GM21447 (cell line): ENCODE data around the gene KIAA1549.

Experiments used
- ATAC-seq: cut with Tn5 transposase; IDR thresholded peaks from one replicate; pipeline ENCODE4 v1.9.1; 2021; ENCODE audit not compliant: unreplicated experiment

KIAA1549 gene

DNA sequence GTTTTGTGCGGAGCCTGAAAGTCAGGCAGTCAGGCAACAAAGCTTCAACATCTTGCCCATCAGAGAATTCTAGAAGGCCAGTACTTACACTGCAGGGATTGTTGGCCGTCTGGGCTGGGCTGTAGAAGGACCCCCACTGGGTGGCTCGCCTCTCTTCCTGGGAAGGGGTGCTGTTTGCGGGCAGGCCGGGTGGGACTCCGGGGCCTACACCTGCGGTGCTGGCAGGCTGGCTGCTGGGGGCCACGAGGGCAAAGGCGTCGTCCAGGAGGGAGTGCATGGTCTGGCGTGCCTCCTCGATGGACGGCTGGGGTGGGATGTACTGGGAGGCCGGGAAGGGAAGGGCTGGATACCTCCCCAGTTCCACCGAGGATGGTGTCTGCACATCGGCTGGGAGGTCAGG, 120.1 kb downstream of the KIAA1549 start:
- ATAC-seq = no peak

DNA sequence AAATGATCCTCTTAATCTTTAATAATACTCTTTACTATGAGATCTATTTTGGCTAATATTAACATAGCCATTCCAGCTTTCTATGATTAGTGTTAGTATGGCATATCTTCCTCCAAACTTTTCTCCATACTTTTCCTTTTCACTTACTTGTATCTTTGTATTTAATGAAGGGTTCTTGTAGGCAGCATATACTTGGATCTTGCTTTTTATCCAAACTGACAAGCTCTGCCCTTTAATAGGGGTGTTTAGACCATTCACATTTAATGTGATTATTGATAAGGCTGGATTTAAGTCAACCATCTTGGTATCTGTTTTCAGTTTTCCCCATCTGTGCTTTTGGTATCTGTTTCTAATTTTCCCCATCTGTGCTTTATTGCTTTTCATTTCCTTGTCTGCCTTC, 123.5 kb downstream of the KIAA1549 start:
- ATAC-seq = no peak

DNA sequence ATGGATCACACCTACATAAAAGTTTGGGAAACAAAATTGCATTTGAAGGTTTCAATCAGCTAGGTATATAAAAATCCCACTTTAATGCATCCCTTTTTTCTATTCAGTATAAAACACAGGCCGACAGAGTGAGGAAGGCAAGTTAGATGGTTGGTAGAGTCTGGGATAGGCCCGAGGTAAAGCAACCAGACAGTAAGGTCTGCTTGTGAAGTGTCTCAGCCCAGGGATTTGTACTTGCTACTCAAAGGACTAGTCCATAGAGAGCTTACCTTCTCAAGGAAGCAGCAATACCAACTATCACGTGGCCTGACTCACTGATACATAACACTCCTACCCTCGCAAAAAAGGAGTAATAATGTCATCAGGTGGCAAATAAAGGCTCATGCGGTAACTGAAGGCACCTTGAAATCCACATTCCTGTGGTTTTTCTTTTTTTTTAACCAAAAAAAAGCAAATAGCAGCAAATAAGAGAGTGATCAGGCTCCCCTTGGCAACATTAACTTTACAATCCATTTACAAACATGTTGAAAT, 127.0 kb downstream of the KIAA1549 start:
- ATAC-seq = no peak

DNA sequence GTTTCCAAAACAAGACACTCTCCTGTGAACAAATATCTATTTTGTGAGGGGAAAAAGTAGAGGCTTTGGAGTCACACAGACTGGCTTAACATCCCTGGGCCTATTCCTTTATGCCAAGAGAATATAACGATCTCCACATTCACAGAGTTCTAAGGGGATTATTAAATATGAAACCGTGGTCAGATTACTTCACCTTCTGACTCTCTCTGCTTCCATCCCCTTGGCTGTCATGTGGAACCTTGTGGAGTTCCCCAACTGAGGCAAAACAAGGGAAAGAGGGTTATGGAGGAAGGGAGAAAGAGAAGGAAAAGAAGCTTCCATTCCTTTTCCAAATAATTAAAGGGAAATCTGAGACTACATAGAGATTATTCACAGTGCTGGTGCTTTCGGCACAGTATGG, 127.7 kb downstream of the KIAA1549 start:
- no peak for ATAC-seq

DNA sequence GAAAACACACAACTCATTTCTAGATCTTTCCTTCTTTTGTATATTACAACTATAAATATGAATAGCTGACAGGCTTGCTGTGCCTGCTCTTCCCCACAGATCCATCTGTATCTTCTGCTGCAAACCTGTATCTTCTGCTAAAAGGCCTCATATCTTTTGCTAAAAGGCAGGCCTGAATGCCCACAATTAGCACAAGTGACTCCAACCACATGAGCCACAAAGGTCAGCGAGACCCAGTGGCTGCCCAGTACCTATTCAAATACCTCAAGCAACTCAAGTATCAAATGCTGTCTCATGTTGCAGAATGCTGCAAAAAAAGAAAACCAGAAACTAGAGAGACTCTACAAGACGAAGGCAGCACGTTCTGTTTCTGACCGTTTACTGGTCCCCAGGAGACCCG, 128.7 kb downstream of the KIAA1549 start:
- no peak for ATAC-seq

DNA sequence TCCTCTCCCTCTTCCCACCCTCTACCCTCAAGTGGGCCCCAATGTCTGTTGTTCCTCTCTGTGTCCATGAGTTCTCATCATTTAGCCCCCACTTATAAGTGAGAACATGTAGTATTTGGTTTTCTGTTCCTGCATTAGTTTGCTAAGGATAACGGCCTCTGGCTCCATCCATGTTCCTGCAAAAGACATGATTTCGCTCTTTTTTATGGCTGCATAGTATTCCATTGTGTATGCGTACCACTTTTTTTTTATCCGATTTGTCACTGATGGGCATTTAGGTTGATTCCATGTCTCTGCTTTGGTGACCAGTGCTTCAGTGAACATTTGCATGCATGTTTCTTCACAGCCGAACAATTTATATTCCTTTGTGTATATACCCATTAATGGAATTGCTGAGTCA, 131.5 kb downstream of the KIAA1549 start:
- ATAC-seq = no peak

DNA sequence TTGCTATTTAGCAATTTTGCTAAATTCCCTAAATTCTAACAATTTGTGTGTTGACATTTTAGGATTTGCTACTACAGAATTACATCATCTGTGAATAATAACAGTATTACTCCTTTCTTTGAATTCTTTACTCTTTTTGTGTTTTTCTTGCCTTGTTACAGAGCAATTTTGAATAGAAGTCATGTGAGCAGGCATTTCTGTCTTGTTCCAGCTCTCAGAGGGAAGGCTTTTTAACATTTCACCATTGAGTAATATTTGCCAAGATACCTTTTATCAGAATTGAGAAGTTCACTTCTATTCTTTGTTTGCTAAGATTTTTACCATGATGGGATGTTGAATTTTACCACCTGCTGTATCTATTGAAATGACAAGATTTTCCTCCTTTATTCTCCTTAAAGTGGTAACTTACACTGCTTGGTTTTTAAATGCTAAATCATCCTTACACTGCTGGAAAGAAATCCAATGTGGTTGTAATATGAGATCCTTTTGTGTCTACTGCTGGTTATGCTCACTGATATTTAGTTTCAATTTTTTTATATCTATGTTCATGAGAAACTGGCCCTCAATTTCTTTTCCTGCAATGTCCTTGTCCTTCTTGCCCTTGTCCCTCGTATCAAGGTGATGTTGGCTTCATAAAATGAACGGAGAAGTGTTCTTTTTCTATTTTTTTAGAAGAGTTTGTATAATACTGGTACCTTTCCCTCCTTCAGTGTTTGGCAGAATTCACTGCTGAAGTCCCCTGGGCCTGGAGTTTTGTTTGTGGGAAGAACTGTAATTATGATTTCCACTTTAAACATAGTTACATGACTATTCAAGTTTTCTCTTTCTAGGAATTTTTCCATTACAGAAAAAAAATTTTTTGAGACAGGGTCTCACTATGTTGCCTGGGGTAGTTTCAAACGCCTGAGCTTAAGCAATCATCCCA, 132.9 kb downstream of the KIAA1549 start:
- no peak for ATAC-seq

DNA sequence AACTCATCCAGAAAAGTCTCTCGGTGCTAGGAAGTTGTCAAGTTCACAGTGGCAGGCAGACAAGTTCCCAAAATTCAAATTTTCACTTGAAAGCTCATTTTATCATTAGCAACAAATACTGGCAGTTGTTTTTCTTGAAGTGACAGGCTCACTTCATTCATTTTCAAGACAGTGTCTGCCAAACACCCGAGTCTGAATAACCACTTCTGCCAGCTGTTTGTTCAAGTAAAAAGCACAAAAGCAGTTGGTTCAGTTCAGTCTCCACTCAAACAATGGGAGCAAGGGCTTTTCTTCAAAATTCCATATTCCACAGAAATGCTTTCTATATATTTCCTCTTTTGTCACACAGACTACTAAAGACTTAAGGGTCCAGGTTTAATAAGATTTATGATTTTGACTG, 135.5 kb downstream of the KIAA1549 start:
- no peak for ATAC-seq

DNA sequence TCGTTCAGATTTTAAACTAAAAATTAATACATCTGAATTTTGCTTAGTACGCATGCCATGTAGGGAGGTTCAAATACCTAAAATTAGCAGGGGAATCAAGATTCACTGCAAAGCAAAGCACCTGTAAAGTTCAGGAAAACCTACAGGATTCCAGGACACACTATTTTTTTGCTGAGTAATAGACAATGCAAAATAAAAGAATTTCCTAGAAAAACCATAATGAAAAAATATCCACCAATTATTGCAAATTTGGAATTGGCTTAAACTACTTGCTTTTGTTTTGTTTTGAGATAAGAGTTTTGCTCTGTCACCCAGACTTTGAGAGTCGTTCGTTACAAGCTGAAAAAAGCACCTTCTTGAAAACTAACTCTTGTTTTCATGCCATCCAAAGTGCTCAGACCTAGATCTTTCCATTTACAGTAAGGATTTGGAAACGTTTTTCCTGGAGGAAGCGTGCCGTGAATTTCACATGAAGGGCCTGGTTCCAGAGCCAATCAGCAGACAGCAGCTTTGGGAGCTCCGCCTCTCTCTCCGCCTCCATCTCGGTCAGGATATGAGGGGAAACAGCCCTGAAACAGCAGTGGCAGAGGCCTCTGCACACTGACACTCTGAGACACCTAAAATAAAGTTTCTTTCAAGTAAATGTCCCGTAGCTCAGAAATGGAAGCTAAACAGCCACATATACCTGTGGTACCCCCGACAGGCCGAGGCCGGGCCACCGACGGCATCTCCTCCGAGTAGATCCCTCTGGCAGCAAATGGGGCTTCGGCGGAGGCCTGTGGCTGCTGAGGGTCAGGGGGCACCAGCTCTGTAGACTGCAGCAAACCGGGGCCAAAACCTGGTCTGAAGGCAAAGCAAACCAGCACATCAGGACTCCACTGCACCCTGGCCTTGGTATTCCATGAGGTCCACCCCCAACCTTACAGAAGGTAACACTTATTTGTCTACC, 137.3 kb downstream of the KIAA1549 start:
- no peak for ATAC-seq

DNA sequence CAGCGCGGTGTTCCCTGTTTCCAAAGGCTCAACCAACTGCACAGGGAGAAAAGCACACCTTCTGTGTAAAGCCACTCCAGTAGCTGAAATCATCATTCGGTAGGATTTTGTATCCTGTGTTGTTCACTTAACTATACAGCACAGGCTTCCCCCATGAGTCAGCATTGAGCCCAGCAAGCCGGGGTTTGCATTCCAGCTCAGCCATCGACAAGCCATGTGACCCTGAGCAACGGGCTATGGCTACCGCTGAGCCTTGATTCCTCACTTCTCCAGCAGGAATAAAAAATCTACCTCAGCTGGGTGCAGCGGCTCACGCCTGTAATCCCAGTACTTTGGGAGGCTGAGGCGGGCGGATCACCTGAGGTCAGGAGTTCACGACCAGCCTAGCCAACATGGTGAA, 139.1 kb downstream of the KIAA1549 start:
- ATAC-seq = no peak

DNA sequence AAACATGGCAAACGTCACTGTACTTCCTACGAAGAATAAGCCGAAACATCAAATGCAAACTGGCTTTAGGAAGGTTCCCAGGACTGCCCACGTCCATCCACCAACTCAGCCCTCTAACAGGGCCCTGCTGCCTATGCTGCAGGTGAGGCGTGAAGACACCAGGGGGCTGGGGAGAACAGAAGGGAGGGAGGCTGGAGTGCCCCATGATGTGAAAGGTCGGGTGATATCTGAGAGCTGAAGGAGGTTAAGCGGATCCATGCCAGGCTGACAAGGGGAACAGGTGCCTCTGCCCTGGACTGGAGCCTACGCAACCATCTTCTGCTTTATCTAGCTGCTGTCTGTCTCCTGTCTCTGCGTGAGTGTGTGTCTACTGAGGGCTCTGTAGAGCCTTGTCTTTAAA, 143.0 kb downstream of the KIAA1549 start:
- no peak for ATAC-seq

DNA sequence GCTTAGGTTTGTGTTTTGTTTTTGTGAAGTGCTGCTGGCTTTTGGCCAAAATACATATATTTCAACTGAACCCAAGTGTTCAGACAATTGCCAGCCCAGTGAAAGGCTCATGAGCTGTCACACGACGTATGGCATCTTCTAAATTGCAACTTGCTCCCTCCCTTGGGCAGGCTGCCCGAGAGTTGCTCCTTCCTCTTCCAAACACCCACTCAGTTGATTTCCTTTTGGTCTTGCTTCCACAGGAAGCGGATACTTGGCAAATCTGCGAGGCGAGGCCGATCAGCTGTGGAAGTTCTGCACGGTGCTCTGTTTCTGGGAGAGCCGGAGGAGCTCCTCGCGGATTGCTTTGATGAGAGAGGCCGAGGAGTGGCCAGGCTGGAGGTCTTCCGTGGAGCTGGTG, 143.6 kb downstream of the KIAA1549 start:
- no peak for ATAC-seq

DNA sequence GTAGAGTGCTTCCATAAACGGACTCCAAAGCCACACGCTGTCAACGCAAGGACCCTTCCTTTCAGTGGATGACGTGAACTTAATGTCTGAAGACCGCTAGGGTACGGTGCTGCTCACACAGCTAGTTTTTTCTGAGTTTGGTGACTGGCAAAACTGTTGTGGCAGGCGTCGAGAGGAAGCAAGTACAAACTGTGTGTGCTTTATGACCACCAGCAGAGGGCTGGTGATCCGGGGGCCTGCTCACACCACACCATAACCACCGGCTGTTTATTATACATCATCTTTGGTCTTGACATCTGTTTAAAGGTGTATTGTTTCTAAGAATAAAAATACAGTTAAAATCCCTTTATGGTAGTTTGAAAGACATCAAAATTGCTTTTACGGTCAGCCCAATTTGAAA, 146.1 kb downstream of the KIAA1549 start:
- ATAC-seq = no peak

DNA sequence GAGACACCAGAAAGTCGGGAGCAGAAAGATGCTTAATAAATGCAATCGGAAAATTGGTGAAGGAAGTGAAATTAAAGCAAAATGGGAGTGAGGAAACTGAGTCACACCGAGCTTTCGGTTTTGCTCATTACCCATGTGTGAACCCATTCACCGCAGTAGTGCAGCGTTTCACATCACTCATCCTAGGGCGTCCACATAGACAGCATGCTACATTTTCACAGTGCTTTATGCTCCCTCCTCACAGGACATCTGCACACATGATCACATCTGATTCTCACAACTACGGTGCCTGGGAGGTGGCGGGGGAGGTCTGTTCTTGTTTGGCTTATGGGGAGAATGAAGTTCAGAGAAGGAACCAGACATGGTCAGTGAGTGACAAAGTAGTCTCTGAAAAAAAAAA, 146.6 kb downstream of the KIAA1549 start:
- no peak for ATAC-seq

DNA sequence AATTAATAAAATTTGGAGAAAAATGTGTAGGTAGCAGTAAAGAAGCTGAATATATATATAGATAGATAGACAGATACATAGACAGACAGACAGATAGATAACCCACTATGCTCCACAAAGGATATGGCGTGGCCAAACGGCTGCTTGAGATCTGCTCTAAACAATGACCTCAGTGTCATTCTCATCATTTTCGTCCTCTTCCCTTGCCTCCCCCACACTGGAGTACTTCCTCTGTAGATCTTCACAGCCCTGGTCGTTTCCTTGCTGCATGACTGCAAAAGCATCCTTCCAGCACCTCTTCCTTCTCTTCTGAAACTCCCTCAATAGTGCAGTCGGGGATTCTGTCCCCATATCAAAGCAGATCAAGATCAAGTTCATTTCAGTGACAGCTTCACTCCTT, 147.6 kb downstream of the KIAA1549 start:
- ATAC-seq = no peak

DNA sequence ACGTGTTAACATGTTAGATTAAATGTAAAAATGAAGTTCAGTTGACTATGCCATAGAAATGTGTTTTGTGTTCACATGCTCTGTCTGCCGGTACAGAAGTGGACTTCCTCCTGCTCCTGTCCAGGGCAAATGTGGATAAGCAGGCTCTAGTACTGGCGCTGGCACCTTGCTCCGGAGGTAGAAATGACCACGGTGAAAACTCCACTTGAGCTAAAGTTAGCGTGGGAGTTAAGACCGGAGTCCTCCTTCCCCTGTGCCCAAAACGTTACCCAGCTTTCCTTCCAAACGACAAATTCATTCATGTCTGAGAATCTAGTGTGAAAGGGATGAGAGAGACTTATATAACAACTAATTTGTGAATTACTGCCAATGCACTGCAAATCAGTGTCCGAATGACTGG, 148.2 kb downstream of the KIAA1549 start:
- no peak for ATAC-seq

DNA sequence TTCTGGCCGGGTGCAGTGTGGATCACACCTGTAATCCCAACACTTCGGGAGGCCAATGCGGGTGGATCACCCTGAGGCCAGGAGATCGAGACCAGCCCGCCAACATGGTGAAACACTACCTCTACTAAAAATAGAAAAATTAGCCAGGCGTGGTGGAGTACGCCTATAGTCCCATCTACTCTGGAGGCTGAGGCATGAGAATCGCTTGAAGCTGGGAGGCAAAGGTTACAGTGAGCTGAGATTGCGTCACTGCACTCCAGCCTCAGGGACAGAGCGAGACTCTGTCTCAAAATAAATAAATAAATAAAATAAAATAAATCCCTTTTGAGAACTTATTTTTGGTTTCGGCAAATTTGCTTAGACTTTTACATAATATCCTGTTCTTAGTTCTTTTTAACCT, 151.9 kb downstream of the KIAA1549 start:
- no peak for ATAC-seq

DNA sequence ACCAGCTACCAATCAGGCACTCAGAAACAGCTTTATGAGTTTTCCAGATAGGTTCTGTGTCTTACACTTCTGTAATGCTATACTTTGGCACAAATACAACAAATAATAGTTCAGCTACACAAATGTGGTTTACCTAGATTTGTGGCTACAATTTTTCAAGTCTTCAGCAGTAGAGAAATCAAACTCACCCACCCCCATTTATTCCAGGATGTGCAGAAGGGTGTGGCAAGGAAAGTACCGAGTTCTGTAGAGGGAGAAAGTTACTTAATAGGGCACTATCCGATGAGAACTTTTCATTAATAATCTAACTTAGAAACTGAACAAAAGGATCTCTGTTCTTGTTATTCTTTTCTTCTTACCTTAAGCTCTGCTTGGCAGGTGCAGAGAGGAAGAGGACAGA, 152.9 kb downstream of the KIAA1549 start:
- no peak for ATAC-seq

DNA sequence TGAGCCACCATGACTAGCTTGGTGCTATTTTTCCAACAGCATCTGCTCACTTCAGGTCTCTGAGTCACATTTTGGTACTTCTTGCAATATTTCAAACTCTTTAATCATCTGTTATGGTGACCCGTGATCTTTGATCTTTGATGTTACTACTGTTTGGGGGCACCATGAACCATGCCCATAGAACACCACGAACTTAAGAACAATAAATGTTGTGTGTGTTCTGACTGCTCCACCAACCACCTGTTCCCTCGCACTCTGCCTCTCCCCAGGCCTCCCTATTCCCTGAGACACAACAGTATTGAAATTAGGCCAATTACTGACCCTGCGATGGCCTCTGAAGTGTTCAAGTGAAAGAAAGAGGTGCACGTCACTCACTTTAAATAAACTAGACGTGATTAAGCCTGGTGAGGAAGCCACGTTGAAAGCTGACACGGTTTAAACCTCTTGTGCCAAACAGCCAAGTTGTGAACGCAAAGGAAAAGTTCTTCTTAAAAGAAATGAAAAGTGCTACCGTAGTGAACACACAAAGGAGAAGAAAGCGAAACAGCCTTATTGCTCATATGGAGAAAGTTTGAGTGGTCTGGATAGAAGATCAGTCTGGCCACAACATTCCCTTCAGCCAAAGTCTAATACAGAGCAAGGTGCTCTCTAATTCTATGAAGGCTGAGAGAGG, 156.0 kb downstream of the KIAA1549 start:
- no peak for ATAC-seq

DNA sequence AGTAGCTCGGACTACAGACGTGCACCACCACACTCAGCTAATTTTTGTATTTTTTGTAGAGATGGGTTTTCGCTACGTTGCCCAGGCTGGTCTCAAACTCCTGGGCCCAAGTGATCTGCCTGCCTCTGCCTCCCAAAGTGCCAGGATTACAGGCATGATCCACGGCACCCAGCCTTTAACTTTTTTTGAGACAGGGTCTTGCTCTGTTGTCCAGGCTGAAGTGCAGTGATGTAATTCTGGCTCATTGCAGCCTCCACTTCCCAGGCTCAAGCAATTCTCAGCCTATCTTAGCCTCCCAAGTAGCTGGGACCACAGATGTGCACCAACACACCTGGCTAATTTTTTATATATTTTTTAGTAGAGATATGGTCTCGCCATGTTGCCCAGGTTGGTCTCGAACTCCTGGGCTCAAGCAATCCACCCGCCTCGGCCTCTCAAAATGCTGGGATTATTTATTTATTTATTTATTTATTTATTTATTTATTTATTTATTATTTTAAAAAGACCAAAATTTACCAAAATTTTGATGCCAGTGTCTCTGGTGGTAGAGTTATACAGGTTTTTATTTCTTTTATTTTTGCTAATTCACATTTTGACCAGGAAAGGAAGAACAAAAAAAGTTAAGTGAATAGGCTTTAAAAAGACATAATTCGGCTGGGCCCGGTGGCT, 158.2 kb downstream of the KIAA1549 start:
- no peak for ATAC-seq

DNA sequence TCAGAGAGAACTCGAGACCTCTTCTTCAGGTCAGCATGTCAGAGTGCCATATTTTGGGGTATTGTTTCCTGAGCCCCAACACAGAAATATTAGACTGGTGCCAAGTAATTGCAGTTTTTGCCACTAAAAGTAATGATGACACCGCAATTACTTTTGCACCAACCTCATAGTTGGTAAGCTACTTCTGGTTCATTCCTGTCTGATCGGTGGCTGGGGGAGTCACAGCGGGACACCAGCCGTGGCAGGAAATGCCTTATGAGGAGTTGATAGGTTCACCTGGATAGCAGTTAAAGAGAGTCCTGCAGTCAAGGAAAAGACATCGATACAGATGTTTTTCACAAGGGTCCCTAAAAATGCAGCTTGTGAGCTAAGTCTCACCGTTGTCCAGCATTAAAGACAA, 159.3 kb downstream of the KIAA1549 start:
- ATAC-seq = no peak
